Head of caudate nucleus (tissue), 42 donors: Measurements from ENCODE around the gene TNNI3.
"Not testable (repeated sequence)": the region's sequence is repeated elsewhere in the genome, so short reads cannot be mapped to it uniquely, and the experiment has no call there.

ENCODE experiments used
- DNase-seq, 42 donors: peaks; one replicate each; pipeline versions ENCODE4 v3.0.0 to v3.0.0-alpha.2; 2020 to 2021; ENCODE audit warnings: mixed read lengths in 7 of 42
- intact Hi-C: fragments of 100-400 bp; cut with DNase I; formaldehyde crosslinking; loops from one replicate; pipeline ENCODE4 v1.15.0; 2022

Gene TNNI3

DNA sequence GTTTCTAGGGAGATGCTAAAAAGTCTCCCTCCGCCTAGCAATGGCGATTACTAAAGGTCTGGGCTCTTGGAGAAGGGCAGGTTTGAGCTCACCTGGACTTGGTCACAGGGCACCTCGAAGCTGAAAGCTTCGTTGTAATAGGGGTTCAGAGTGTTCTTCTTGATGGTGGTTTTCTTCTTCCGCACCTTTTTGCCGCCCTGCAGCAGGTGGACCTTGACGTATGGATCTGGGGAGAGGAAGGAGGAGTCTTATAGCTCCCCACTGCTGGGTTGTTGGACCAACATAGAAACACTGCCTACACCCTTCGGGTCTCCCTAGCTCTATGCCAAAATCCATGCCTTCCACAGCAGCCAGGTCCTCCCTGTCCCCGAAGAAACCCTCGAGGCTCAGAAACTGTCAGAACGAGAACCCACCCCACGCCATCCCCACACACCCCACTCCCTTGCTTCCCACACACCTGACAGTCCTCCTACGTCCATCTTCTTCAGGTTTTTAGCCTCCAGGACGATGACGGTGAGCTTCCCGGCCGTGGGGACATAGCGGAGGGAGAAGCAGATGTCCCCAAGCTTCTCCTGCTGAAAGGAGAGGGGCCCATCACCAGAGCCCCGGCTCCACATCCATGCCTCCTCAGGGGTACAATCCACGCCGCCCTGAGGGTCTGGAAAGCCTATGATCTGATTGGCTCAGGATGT is 17.0 kb upstream of the TNNI3 start:
- DNase-seq: no peak
- intact Hi-C loops: no loop called here

DNA sequence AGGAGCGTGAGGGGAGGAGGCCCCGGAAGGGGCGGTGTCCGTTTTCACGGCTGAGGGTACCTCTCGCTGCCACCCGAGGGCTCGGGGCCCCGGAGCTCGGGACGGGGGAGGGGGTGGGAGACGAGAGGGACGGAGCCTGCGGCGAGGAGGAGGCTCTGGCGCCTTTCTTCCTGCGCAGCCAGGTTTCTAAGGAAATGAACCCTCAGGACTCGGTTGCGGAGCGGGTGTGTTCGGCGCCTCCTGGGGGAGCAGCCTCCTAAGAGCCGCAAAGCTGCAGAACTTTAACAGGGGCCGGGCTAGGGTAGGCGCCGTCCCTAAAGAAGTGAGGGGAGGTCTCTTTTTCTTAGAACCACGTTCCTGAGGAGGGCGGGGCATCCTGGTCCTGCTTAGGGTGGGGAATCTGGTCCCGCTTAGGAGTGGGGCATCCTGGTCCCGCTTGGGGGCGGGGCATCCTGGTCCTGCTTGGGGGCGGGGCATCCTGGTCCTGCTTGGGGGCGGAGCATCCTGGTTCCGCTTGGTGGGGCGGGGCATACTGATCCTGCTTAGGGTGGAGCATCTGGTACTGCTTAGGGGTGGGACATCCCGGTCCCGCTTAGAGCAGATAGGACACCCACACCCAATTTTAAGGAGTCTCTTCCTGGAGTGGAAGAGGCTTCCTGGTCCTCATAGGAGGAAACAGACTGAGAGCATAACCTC is 16.3 kb upstream of the TNNI3 start:
- peak in 30 of 42 donors; percentile 23 to 78 (median 56) for DNase-seq
- intact Hi-C loops: no loop called here

DNA sequence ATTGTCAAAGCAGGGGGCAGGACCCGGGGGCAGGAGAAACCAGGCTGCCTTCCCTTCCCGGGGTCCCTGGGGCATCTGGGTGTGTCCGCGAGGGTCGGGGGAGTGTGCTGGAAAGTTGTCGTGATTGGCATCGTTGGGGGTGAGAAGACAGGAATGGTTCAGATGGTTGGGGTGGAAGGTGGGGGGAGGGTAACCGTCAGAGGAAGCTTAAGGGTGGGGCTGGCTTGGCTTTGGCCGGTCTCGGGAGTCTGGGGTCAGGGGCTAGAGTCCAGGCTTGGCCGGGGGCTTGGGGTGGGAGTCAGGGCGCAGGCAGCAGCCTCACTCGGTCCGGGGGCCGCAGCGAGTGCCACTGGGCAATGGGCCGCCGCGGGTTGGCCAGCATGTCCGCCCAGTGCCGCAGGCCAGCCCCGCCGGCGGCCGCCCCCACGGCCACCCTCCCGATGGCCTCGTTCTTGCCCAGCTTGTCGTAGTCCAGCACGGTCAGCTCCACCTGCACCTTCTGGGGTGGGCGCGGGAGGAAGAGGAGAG is 15.7 kb upstream of the TNNI3 start:
- DNase-seq: no peak
- intact Hi-C loops: no loop called here

DNA sequence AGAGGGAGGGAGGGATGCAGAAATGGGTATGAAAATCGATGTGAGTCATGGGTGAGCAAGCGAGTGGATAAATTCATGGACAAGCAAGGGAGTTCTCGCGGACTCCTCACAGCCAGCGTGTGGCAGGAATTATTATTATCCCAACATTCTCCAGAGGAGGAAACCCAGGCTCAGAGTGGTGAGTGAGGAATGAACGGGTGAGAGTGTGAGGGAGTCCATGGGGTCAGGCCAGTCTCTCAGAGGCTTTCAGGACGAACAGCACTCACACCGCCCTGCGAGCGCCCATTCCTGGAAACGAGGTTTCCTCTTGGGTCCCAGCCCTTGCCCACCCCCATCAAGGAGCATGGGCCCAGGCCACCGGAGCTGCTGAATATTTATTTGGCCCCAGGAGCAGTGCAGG is 15.2 kb upstream of the TNNI3 start:
- DNase-seq: no peak
- intact Hi-C loops: no loop called here

DNA sequence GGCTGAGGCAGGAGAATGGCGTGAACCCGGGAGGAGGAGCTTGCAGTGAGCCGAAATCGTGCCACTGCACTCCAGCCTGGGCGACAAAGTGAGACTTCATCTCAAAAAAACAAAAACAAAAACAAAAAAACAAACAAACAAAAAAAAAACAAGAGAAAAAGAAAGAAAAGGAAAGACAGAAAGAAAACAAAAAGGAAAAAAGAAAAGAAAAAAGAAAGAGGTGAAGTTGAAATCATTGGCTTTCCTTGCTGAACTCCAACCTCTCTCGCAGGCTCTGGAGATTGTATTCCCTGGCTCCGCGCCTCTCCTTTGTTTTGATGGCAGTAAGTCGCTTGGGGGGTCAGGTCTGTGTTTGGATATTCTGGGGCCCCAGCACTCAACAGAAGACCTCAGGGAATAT is 14.8 kb upstream of the TNNI3 start:
- intact Hi-C loops, DNase-seq: not testable (repeated sequence)

DNA sequence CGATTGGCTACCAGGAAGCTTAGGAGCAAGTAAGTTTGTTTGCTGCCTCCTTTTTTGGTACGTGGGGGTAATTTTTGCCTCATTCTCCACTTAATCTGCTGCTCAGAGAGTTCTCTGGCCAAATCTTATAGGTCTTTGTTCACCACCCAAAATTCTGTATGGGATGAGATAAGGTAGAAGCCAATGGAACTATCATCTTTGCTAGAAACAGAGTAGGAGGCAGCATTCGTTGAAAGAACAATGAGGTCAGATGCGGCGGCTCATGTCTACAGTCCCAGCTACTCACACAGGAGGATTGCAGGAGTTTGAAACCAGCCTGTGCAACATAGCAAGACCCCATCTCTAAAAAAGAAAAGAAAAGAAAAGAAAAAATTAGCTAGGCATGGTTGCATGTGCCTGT is 13.9 kb upstream of the TNNI3 start:
- intact Hi-C loops: no loop called here
- peak in 5 of 42 donors; percentile 33 to 62 (median 41) for DNase-seq

DNA sequence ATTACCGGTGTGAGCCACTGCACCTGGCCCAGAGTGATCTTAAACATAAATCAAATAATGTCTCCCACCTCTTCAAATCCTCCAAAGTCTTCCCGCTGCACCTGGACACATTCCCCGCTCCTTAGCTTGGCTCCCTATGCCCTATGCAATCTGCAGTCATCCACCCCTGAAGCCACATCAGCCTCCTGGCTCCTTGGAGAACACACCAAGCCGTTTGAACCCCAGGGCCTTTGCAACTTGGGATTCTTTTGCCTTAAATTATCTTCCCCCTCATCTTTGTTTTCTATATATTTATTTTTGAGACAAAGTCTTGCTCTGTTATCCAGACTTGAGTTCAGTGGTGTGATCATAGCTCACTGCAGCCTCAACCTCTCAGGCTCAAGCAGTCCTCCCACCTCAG is 11.6 kb upstream of the TNNI3 start:
- DNase-seq: no peak

DNA sequence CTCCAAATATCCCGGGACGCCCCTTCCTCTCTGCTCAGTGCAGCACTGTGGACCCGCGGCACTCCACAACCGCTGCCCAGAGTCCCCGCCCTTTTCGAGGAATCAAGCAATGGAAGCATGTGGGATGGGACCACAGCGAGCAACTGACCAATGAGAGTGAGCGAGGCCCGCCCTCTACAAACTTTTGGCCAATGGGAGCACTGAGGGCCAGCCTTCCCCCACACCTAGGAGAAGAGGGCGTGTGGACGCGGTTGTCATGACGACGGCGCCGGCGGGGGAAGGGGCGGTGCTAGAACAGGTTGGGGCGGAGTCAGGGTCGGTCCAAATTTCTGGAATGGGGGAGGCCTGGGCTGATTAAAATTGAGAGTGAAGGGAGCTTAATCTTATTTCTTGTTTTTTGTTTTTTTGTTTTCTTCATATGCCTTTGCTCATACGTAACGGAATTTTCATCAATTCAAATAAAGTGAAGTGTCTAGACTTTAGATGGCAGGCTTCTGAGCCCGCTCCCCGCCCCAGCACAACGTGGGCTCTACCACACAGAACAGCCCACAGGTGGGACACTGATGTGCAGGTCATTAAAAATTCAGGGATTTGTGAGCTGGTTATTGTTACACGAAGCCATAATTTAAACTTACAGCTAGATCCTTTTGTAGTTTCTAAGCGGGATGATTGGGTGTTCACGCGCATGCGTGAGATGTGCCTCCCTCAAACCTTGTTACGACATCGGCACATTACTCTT is 9.2 kb upstream of the TNNI3 start, which contains the start of gene DNAAF3:
DNAAF3 (minus strand) TSS at position 84 of the 739 bp plus-strand sequence. CDS start 200 bp downstream, outside the sequence.
- intact Hi-C loops: no loop called here
- DNase-seq: peak; percentile 87 to 98 (median 96)

More for the DNA sequence above, 11.6 kb upstream of the TNNI3 start:
- intact Hi-C loops: no loop called here

DNA sequence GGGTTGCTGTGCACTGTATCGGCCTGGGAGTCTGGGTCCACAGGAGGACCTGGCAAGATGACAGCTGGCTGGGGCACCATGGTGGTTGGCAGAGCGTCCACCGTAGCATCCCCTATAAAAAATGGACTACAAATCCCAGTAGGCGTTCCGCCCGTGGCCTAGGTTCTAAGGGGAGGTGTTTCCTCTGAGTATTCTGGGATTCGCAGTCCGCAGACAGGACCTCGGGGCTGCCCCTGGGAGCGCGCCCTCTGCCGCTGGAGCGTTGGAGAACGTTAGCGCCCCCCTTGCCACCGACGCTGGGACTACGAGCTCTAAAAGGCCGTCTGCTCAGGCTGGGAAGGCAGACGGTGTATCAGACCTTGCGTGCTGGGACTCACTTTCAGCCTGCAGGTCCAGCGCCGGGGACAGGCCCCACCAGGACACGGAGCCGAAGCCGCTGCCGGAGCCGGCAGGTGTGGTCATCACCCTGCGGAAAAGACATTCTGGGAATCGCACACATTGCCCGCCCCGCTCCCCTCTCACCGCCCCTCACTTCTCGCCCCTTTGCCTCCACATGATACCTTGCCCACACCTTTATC is 8.5 kb upstream of the TNNI3 start:
- intact Hi-C loops: no loop called here
- peak in 39 of 42 donors; percentile 10 to 81 (median 63) for DNase-seq

DNA sequence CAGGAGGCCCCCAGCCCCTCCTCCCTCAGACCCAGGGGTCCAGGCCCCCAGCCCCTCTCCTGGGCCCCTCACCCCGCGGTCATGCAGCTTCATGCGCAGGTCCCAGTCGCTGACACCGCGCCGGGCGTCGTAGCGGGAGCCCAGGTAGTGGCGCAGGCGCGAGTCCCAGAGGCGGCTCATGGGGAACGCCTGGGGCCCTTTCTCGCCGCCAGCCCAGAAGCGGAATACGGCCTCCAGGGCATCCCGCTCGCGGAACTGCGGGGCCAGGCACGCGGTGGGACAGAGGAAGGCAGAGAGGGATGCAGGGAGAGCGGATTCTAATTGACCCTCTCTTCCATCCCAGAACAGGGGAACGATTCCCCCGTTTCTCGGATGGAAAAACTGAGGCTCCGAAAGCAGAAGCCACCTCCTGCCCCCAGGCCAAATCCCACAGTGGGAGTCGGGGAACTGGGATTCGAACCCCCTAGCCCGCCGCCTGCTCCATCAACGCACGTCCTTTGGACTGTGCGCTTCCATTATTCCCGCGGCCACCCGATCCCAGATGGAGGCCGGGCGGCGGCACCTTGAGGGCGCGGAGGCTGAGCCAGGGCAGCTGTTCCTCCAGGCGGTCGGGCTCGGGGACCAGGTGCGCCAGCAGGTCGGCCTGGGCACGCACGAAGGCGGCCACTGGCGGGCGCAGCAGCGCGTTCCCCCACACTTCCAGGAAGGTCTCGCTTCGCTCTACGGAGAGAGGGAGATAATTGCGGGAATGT is 4.2 kb upstream of the TNNI3 start:
- intact Hi-C loops: no loop called here
- DNase-seq: no peak

DNA sequence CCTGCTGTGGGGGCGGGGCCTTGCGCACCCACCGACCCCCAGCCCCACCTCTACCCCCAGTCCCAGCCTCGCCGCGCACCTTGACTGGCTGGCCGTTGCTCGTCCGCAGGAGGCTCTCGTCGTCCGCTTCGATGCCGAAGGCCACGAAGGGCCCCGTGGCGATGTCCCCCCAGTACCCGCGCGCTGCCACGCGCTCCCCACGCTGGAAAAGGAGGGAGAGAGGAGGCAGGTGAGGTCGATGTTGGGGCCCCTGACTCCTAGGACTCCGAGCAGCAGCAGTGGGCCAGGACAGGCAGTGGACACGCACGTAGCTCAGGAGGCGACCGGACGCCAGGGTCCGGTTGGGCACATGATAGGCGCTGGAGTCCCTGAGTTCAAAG is 3.4 kb upstream of the TNNI3 start:
- intact Hi-C loops: no loop called here
- DNase-seq: no peak

DNA sequence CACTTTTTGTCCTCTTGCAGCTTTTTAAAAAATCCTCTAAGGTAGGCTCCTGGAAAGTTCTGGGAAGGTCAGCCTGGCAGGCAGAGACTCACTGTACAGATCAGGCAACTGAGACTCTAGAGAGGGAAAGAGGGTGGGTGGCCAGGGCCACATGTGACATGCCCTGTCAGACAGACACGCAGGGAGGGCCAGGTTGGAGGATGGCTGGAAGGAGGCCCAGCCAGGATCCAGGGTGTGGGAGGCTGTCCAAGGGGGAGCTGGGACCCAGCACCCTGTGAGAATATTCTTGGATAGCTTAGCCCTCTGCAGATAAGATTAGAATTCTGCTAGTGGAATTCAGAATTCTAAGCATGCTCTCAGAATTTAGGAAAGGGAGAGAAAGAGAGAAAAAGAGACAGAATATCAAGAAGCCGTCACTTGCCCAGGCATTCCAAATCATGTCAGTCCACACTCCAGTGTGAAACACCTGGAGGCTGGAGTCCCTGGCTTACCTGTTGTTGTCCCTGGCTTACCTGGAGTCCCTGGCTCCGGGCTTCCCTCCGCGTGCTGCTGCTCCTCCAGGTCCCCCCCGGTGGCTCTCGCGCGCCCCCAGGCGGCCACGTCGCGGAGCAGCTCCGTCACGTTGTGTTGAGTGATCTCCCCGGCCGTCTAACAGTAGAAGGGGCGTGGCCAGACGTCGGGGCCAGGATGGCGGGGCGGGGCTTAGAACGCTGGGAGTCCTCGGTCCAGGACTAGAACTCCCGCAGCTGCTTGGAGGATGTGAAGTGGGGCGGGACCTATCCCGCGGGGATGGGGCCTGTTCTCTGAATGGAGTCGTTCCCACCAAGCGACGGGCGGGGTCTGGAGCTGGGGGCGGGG is 2.8 kb upstream of the TNNI3 start:
- peak; percentile 40 to 84 (median 70) for DNase-seq
- intact Hi-C loops: no loop called here

DNA sequence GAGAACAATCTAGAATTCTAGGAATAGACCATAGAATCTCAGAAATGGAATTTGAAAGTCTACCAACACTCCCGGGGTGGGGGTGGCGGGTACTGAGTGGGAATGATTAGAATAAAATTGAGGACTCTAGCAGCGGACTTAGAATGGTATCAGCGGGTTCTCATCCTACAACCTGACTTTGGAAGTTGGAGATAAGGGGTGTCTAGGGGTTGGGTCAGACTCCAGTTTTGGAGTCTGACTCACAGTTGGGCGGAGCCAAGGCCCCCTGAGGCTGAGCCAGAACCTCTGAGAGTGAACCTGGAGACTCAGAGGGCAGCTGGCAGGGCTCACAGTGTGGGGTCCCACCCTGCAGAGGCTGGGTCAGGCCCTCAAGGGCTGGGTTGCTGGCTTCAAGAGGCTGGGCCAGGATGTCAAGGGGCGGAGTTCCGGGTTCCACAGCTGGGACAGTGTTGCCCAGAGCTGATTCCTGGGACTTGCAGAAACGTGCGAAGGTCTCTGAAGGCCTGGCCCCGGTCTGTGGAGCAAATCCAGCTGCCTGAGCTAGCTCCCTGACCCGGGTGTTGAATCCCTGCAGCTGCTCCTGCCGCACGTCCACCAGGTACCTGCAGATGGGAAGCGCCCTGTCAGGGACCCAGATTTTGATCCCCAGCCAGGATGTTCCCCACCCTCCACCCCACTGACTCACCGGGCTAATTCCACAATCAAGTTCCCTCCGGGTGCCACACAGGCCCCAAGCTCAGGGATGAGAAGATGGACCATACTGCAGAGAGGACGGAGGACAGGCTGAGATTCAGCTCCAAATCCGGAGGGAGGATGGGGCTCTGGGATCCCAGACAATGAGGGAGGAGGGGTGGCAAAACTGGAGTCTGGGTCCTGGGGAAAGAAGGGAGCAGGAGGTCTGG is 1.6 kb upstream of the TNNI3 start:
- no peak for DNase-seq

DNA sequence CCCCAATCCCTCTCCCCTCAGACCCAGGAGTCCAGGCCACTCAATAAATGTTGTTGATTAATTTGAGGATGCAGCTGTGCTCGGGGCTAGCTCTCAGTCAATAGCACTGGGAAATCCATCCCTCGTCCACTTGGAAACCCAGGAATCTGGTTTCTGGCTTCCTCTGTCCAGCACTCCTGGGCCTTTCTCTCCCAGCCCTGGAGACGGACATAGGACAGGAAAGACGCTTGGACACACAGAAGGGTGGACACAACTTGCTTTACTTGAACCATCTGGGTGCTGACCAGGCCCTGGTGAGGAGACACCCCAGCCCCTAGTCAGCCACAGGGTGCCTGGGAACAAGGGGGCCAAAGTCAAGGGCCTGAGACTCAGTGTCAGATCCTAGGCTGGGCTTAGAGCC is 891 bp upstream of the TNNI3 start:
- DNase-seq: no peak
- intact Hi-C loops: no loop called here

More for the DNA sequence above, 1.6 kb upstream of the TNNI3 start:
- intact Hi-C loops: no loop called here

DNA sequence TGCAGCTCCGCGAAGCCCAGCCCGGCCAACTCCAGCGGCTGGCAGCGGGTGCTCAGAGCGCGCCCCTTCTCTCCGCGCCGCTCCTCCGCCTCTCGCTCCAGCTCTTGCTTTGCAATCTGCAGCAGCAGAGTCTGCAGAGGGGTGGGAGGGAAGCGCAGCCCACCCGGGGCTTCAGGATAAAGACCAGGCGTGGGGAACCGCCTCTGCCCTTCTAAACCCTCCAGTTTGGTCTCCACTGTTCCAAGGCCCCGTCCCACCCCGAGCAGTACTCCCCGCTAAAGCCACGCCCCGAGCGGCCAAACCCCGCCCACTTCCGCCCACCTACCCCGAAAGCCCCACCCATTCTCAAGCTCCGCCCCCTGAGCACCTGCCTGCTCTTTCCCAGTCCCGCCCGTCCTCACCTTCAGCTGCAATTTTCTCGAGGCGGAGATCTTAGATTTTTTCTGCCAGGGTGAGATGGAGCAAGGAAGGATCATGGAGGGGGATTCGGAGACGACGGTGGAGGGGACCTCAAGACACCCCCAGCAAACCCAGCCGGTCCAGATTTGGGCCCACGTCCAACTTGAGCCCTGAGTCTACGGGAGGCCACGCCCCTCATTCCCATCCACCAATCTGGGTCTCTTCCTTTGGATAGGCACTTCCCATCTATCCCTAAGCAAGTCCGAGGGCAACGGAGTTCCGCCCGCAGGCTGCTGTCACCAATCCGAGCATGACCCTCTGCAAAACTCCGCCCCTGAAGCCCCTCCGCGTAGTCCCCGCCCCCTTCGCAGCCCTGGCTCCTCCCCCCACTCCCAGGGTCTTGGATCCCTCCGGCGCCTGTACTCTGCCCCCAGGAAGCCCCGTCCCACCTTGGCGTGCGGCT is 1.1 kb downstream of the TNNI3 start:
- intact Hi-C loops: no loop called here
- peak in 3 of 42 donors; percentile 24 to 46 (median 38) for DNase-seq

DNA sequence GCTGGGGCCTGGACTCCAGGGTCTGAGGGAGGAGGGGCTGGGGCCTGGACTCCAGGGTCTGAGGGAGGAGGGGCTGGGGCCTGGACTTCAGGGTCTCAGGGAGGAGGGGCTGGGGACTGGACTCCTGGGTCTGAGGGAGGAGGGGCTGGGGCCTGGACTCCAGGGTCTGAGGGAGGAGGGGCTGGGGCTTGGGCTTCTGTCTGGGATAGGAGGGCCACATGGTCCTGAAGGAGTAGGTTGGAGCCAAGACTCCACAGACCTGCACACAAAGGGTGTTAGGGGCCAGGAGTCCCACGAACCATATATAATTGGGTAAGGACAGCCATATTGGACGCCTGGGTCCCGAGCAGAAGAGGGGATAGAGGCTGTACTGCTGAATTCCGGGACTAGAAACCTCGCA is 1.7 kb downstream of the TNNI3 start:
- DNase-seq, intact Hi-C loops: not testable (repeated sequence)
